SH-SY5Y (cell line): ENCODE data around the gene SLC24A3.

Source experiments
- GATA2 ChIP-seq: IDR thresholded peaks from 2 replicates; pipeline ENCODE4 v1.6.1; 2011; ENCODE audit warnings: mild to moderate bottlenecking, low read depth, low read length
- GATA3 ChIP-seq: IDR thresholded peaks from 2 replicates; pipeline ENCODE4 v1.6.1; 2011; ENCODE audit warnings: low read depth, mild to moderate bottlenecking, low read length, moderate library complexity

DNA sequence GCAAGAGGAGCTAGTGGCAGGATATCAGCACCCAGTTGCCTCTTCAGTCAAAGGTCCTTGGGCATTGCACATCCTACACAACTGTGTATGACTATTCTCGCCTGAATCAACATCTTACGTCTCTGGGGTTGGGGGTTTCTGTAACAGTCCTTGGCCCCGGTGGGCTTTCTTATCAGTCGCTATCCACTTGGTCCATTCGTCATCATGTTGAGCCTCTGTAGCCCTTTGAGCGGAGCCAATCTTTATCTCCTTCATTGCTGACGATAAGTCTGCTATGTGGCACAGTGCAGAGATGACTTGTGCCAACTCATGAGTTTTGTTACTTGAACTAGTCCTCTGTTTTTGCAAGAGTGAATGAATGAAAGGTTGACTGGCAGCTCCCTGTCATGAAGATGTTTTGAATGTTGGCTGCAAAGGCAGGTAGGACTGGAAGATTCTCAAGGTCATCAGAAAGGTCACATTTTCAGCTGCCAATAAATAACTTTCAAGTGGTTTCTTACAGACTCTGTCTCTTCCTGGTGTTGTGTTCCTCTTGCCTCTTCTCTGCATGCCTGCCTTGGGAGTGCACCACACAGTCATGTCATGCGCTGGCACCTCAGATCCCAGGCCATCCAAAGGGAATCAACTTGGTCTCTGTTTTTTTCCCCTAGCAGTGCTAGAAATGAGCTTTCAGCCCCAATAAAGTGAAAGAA is 238.9 kb downstream of the SLC24A3 start:
- no peak for TF ChIP-seq GATA3
- no peak for TF ChIP-seq GATA2
